Measurements from ENCODE around the gene POU4F1. TPM values are rescaled to one million over a fixed set of nuclear protein-coding genes. Genes with fewer than 3 reads are reported as not detected.
A peak's percentile ranks its signal among the peaks of the same experiment; 100 is the strongest.

The POU4F1 gene
- total RNA-seq, 4 donors from 2014 or later: not detected

DNA sequence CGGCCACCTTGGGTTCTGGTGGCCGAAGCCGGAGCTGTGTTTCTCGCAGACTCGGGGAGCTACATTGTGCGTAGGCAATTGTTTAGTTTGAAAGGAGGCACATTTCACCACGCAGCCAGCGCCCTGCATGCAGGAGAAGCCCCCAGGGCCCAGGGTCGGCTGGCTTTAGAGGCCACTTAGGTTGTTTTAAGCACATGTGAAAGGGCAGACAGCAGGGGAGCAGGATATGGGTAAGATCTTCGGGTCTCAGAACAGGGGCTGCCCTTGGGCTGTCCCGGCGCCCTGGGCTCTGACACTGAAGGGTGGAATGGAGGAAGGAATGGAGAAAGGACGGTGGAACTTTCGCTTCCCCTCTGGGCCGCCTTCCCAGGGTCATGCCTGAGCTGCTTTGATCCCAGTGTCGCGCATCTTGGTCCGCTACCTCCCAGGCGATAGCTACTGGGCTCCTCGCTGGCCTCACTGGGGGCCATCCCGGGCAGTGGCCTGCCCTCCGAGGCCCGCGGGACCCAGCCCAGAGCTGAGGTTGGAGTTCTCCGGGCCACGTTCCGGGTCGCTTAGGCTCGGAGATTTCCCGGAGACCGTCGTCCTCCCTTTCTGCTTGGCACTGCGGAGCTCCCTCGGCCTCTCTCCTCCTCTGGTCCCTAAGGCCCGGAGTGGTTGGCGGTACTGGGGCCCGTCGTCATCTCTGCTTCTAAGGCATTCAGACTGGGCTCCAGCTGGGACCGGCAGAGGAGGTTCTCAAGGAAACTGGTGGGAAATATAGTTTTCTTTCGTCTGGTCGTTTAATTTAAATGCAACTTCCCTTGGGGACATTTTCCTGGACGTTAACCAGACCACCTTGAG lies 4.3 kb upstream of the POU4F1 start:
- in situ Hi-C loops (cut with MboI; ENCODE audit: low sequenced_read_pairs in 4 of 4): no loop called here
- no peak for ATAC-seq

GRCh38 chr13:78606471-78607408 lies 3.4 kb upstream of the POU4F1 start:
- no peaks in the 10 kb centered on the region for H3K36me3 ChIP-seq

More for the DNA sequence above, 4.3 kb upstream of the POU4F1 start:
- no peak for DNase-seq
- no peak for TF ChIP-seq CTCF (IDR thresholded peaks at IDR 0.05 in 4 of 5, conservative IDR thresholded peaks at IDR 0.05 in 1 of 5)
- TF ChIP-seq POLR2A (IDR thresholded peaks at IDR 0.05): no peak
- Histone ChIP-seq H3K36me3 (no peaks in the 10 kb centered on the region), H3K27ac (no peak overlapping the region), H3K9me3 (no peaks in the 10 kb centered on the region), H3K27me3 (peaks cover 78 to 84% (median 84%) of the 10 kb centered on the region in 3 donors), H3K4me3 (peak overlapping the region in 1 of 4 donors; percentile 83), H3K4me1 (peaks cover 4 to 20% of the 10 kb centered on the region in 2 donors)
- intact Hi-C loops (cut with DNase I; ENCODE audit: low total_unique reads): loop anchor here (5.0 kb wide), 1 partner anchor 50 kb away; the partner anchor contains the start of gene OBI1

GRCh38 chr13:78604782-78605611 lies 1.6 kb upstream of the POU4F1 start:
- H3K27me3 ChIP-seq: peaks cover 92 to 94% (median 92%) of the 10 kb centered on the region in 3 donors
- H3K27ac ChIP-seq: no peak overlapping the region
- H3K36me3 ChIP-seq: no peaks in the 10 kb centered on the region
- no peaks in the 10 kb centered on the region for H3K9me3 ChIP-seq
- intact Hi-C loops (cut with DNase I; ENCODE audit: low total_unique reads): loop anchor here (5.0 kb wide), 1 partner anchor 52 kb away; the partner anchor contains the start of gene OBI1
- in situ Hi-C loops (cut with MboI; ENCODE audit: low sequenced_read_pairs in 4 of 4): no loop called here
- no peak overlapping the region for H3K4me3 ChIP-seq
- peaks cover 4 to 21% of the 10 kb centered on the region in 2 donors for H3K4me1 ChIP-seq
- DNase-seq (no peak), ATAC-seq (no peak)
- no peak for TF ChIP-seq POLR2A (IDR thresholded peaks at IDR 0.05)
- TF ChIP-seq CTCF (IDR thresholded peaks at IDR 0.05 in 4 of 5, conservative IDR thresholded peaks at IDR 0.05 in 1 of 5): no peak

More at GRCh38 chr13:78606471-78607408, 3.4 kb upstream of the POU4F1 start:
- intact Hi-C loops (cut with DNase I; ENCODE audit: low total_unique reads): loop anchor here (5.0 kb wide), 1 partner anchor 51 kb away; the partner anchor contains the start of gene OBI1
- Histone ChIP-seq H3K4me3 (no peak overlapping the region), H3K4me1 (peaks cover 4 to 21% of the 10 kb centered on the region in 2 donors), H3K27me3 (peaks cover 83 to 88% (median 85%) of the 10 kb centered on the region in 3 donors), H3K27ac (no peak overlapping the region), H3K9me3 (no peaks in the 10 kb centered on the region)
- in situ Hi-C loops (cut with MboI; ENCODE audit: low sequenced_read_pairs in 4 of 4): no loop called here
- DNase-seq (no peak), ATAC-seq (no peak)
- TF ChIP-seq POLR2A (IDR thresholded peaks at IDR 0.05): no peak
- TF ChIP-seq CTCF (IDR thresholded peaks at IDR 0.05 in 4 of 5, conservative IDR thresholded peaks at IDR 0.05 in 1 of 5): no peak

Data from gastrocnemius medialis (tissue), 4 donors.